WTC11 (cell line): ENCODE results near the gene NRSN1.

Source experiments
- ATF3 ChIP-seq: sonication (generic); formaldehyde crosslinking; conservative IDR thresholded peaks from 2 replicates; pipeline ENCODE4 v1.8.1; 2022; ENCODE audit warnings: mild to moderate bottlenecking, missing genetic modification reagents
- CTCF ChIP-seq: fragments of 200-600 bp; IDR thresholded peaks from 2 replicates; pipeline ENCODE4 v1.8.0; 2022; ENCODE audit warnings: antibody characterized with exemption
- MAX ChIP-seq: sonication (generic); formaldehyde crosslinking; IDR thresholded peaks from 2 replicates; pipeline ENCODE4 v1.8.0; 2022; ENCODE audit warnings: mild to moderate bottlenecking, missing genetic modification reagents
- TF ChIP-seq, protein P1 (sequence below): sonication (generic); formaldehyde crosslinking; IDR thresholded peaks from 2 replicates; pipeline ENCODE4 v1.8.1; 2023; ENCODE audit warnings: mild to moderate bottlenecking, missing genetic modification reagents, moderate library complexity
- TF ChIP-seq, protein P2 (sequence below): sonication (generic); formaldehyde crosslinking; IDR thresholded peaks from 2 replicates; pipeline ENCODE4 v1.8.0; 2022; ENCODE audit warnings: mild to moderate bottlenecking, missing genetic modification reagents

DNA sequence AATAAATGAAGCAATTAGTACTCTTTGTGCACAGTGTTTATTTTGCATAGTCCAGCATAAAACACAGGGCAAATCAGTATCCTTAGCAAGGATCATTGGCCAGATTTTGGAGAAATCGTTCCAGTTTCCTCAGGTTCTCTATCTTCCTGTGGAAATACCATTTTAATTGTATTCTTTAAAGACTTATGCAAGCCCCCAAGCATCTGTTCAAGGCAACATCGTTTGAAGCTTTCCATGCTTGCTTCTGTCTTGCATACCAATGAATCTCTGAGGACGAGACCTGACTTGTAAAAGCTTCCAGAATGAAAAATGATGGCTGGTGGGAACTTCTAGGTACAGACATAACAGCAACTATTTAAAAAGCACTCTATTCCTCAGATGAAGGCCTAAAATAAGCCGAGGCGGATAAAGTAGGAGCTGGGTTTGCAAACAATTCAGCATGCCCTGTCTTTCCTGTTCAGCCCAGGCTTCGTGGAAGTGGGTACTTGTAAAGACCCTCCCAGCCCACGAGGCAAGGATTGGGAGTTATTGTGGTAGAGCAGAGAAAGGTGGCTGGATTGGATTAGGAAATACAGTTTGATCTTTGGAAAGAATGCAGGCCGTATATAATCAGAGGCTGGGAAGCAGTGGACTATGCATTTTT, 21.6 kb downstream of the NRSN1 start:
- TF ChIP-seq, protein P1, sequence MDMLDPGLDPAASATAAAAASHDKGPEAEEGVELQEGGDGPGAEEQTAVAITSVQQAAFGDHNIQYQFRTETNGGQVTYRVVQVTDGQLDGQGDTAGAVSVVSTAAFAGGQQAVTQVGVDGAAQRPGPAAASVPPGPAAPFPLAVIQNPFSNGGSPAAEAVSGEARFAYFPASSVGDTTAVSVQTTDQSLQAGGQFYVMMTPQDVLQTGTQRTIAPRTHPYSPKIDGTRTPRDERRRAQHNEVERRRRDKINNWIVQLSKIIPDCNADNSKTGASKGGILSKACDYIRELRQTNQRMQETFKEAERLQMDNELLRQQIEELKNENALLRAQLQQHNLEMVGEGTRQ (CRISPR knock-in tag), result no peak
- TF ChIP-seq MAX (CRISPR knock-in tag) (no peak), CTCF (no peak), ATF3 (no peak)
- TF ChIP-seq, protein P2, sequence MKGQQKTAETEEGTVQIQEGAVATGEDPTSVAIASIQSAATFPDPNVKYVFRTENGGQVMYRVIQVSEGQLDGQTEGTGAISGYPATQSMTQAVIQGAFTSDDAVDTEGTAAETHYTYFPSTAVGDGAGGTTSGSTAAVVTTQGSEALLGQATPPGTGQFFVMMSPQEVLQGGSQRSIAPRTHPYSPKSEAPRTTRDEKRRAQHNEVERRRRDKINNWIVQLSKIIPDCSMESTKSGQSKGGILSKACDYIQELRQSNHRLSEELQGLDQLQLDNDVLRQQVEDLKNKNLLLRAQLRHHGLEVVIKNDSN, result no peak
